PFSK-1 (cell line): ENCODE measurements around the gene CIAO3.

Source experiments
- FOXP2 ChIP-seq: optimal IDR thresholded peaks from 2 replicates; pipeline ENCODE3; 2011; ENCODE audit warnings: borderline replicate concordance, control low read depth, inconsistent platforms; ENCODE audit not compliant: insufficient read depth; ENCODE audit errors: extremely low read length, extremely low read depth
- POLR2AphosphoS5 ChIP-seq: IDR thresholded peaks from 2 replicates; pipeline ENCODE4 v1.6.1; 2012; ENCODE audit warnings: low read depth, mild to moderate bottlenecking, control low read depth, low read length, moderate library complexity
- REST ChIP-seq, 2 experiments: IDR thresholded peaks; 2 replicates each; pipeline versions ENCODE4 v1.6.1 to v1.8.0; 2011 to 2012; ENCODE audit warnings: low read depth in 2 of 2, low read length in 2 of 2, control low read depth in 1 of 2, inconsistent platforms in 1 of 2, mild to moderate bottlenecking in 1 of 2, moderate library complexity in 1 of 2; ENCODE audit not compliant: insufficient read depth in 1 of 2
- SIN3A ChIP-seq: IDR thresholded peaks from 2 replicates; pipeline ENCODE4 v1.6.1; 2012; ENCODE audit warnings: mild to moderate bottlenecking, low read length, moderate library complexity, borderline replicate concordance; ENCODE audit not compliant: insufficient read depth
- TAF1 ChIP-seq: IDR thresholded peaks from 2 replicates; pipeline ENCODE4 v1.6.1; 2012; ENCODE audit warnings: low read length, control low read depth, borderline replicate concordance; ENCODE audit not compliant: insufficient read depth

The CIAO3 gene

GRCh38 chr16:752007-752312 is 11.2 kb upstream of the CIAO3 start:
- no peak for TF ChIP-seq POLR2AphosphoS5

- no peak for TF ChIP-seq SIN3A
- no peak for TF ChIP-seq POLR2AphosphoS5
- no peak for TF ChIP-seq TAF1
- no peak for TF ChIP-seq REST (IDR thresholded peaks at IDR 0.05; ENCODE audit: insufficient read depth in 1 of 2, low read depth in 2 of 2, low read length in 2 of 2)
- TF ChIP-seq FOXP2: no peak
Measured at GRCh38 chr16:751152-752006, 10.6 kb upstream of the CIAO3 start.

- TF ChIP-seq REST (IDR thresholded peaks at IDR 0.05; ENCODE audit: insufficient read depth in 1 of 2, low read depth in 2 of 2, low read length in 2 of 2): no peak
- no peak for TF ChIP-seq SIN3A
- TF ChIP-seq POLR2AphosphoS5: no peak
- TF ChIP-seq FOXP2: no peak
- TF ChIP-seq TAF1: no peak
Measured at GRCh38 chr16:750485-750884, 9.7 kb upstream of the CIAO3 start.

GRCh38 chr16:749010-749409 is 8.2 kb upstream of the CIAO3 start:
- TF ChIP-seq TAF1 (no peak), POLR2AphosphoS5 (no peak), FOXP2 (no peak), SIN3A (no peak), REST (IDR thresholded peaks at IDR 0.05; ENCODE audit: insufficient read depth in 1 of 2, low read depth in 2 of 2, low read length in 2 of 2) (no peak)

GRCh38 chr16:747978-748746 is 7.4 kb upstream of the CIAO3 start:
- no peak for TF ChIP-seq REST (IDR thresholded peaks at IDR 0.05; ENCODE audit: insufficient read depth in 1 of 2, low read depth in 2 of 2, low read length in 2 of 2)
- no peak for TF ChIP-seq SIN3A
- no peak for TF ChIP-seq FOXP2
- no peak for TF ChIP-seq TAF1
- TF ChIP-seq POLR2AphosphoS5: no peak
